ENCODE data around the gene C11orf71. TPM values are rescaled to one million over a fixed set of nuclear protein-coding genes. Genes with fewer than 3 reads are reported as not detected.

C11orf71 gene
- 3.3 TPM for polyA plus RNA-seq (2013, experiment 1 of 2)
- polyA plus RNA-seq (2013, experiment 2 of 2), result 3.0 TPM

- Histone ChIP-seq H3K4me3 (ENCODE audit: insufficient read depth in 1 of 2, low read depth in 1 of 2, low read length in 2 of 2) (peak within 1 kb of the TSS; percentile 77 to 90), H2BK120ac (ENCODE audit: low read depth, low read length) (peak within 1 kb of the TSS; percentile 55), H3K23ac (ENCODE audit: low read length in 2 of 2) (peak within 1 kb of the TSS in 1 of 2 experiments; percentile 66), H2AK5ac (ENCODE audit: low read length, severe bottlenecking) (peak within 1 kb of the TSS; percentile 72), H3K4me1 (ENCODE audit: control insufficient read depth, insufficient read depth, low read depth, low read length) (no peaks in the 10 kb centered on the region), H4K91ac (ENCODE audit: low read length) (peak within 1 kb of the TSS; percentile 97), H3K79me1 (replicated peaks; ENCODE audit: low read length, poor library complexity, severe bottlenecking) (peaks cover 3% of the 10 kb centered on the region), H3K14ac (ENCODE audit: low read length in 2 of 2) (peak within 1 kb of the TSS in 1 of 2 experiments; percentile 92), H3K9ac (ENCODE audit: low read length) (peak within 1 kb of the TSS; percentile 96), H2BK12ac (ENCODE audit: low read length in 2 of 2) (peak within 1 kb of the TSS; percentile 28 to 49), H2AFZ (ENCODE audit: low read depth, low read length) (peak within 1 kb of the TSS; percentile 8), H3K18ac (ENCODE audit: low read depth in 1 of 2, low read length in 2 of 2) (peak within 1 kb of the TSS; percentile 98 to 99), H3K27ac (ENCODE audit: low read length, poor library complexity, severe bottlenecking) (peak within 1 kb of the TSS; percentile 99), H3K4me2 (ENCODE audit: low read length, poor library complexity, severe bottlenecking) (peak within 1 kb of the TSS; percentile 61), H3K36me3 (ENCODE audit: control insufficient read depth in 1 of 2, insufficient read depth in 2 of 2, low read depth in 1 of 2, low read length in 2 of 2) (peaks cover 0 to 27% of the 10 kb centered on the region in 2 experiments), H3K9me3 (ENCODE audit: control insufficient read depth, low read length) (no peaks in the 10 kb centered on the region), H2BK15ac (ENCODE audit: low read depth, poor library complexity, severe bottlenecking) (peak within 1 kb of the TSS; percentile 93), H3K27me3 (ENCODE audit: control insufficient read depth in 1 of 2, insufficient read depth in 1 of 2, low read length in 2 of 2) (no peaks in the 10 kb centered on the region), H2BK5ac (ENCODE audit: low read depth, low read length, poor library complexity, severe bottlenecking) (peak within 1 kb of the TSS; percentile 94), H3K4ac (ENCODE audit: low read depth in 1 of 2, low read length in 2 of 2) (peak within 1 kb of the TSS; percentile 91 to 97), H4K8ac (ENCODE audit: low read length) (peak within 1 kb of the TSS; percentile 94)
- under 1% methylated on average over 65 of the region's 65 CpGs for WGBS
- DNase-seq, result peak; percentile 99
These were observed at the start of gene C11orf71, which contains the start of gene RBM7 for GRCh38 chr11:114400216-114400914. C11orf71 (minus strand) TSS chr11:114400511; CDS start chr11:114400331, 180 bp downstream. RBM7 (plus strand) TSS chr11:114400666; CDS start chr11:114400672, 6 bp downstream.

- no peaks in the 10 kb centered on the region for H3K4me1 ChIP-seq (ENCODE audit: control insufficient read depth, insufficient read depth, low read depth, low read length)
- no peak overlapping the region for H4K8ac ChIP-seq (ENCODE audit: low read length)
- H2BK5ac ChIP-seq (ENCODE audit: low read depth, low read length, poor library complexity, severe bottlenecking), result no peak overlapping the region
- H3K4me2 ChIP-seq (ENCODE audit: low read length, poor library complexity, severe bottlenecking), result no peak overlapping the region
- H3K4me3 ChIP-seq (ENCODE audit: insufficient read depth in 1 of 2, low read depth in 1 of 2, low read length in 2 of 2), result no peak overlapping the region
- peaks cover 23% of the 10 kb centered on the region for H3K79me1 ChIP-seq (replicated peaks; ENCODE audit: low read length, poor library complexity, severe bottlenecking)
- no peak overlapping the region for H3K4ac ChIP-seq (ENCODE audit: low read depth in 1 of 2, low read length in 2 of 2)
- no peak overlapping the region for H2BK120ac ChIP-seq (ENCODE audit: low read depth, low read length)
- H4K91ac ChIP-seq (ENCODE audit: low read length), result no peak overlapping the region
- H2AFZ ChIP-seq (ENCODE audit: low read depth, low read length), result no peak overlapping the region
- H3K36me3 ChIP-seq (ENCODE audit: control insufficient read depth in 1 of 2, insufficient read depth in 2 of 2, low read depth in 1 of 2, low read length in 2 of 2), result peaks cover 16 to 89% of the 10 kb centered on the region in 2 experiments
- no peak overlapping the region for H2BK15ac ChIP-seq (ENCODE audit: low read depth, poor library complexity, severe bottlenecking)
- DNase-seq, result no peak
- no peaks in the 10 kb centered on the region for H3K27me3 ChIP-seq (ENCODE audit: control insufficient read depth in 1 of 2, insufficient read depth in 1 of 2, low read length in 2 of 2)
- no peak overlapping the region for H3K9ac ChIP-seq (ENCODE audit: low read length)
- H3K27ac ChIP-seq (ENCODE audit: low read length, poor library complexity, severe bottlenecking), result no peak overlapping the region
- H3K14ac ChIP-seq (ENCODE audit: low read length in 2 of 2), result no peak overlapping the region
- H3K9me3 ChIP-seq (ENCODE audit: control insufficient read depth, low read length), result no peaks in the 10 kb centered on the region
- no peak overlapping the region for H3K18ac ChIP-seq (ENCODE audit: low read depth in 1 of 2, low read length in 2 of 2)
- WGBS, result 94% methylated on average over 6 of the region's 6 CpGs
- H3K23ac ChIP-seq (ENCODE audit: low read length in 2 of 2), result no peak overlapping the region
- no peak overlapping the region for H2AK5ac ChIP-seq (ENCODE audit: low read length, severe bottlenecking)
- H2BK12ac ChIP-seq (ENCODE audit: low read length in 2 of 2), result no peak overlapping the region
These were observed 49.5 kb upstream of the C11orf71 start for GRCh38 chr11:114449845-114450244.

GRCh38 chr11:114448749-114449482 lies 48.6 kb upstream of the C11orf71 start:
- Histone ChIP-seq H3K4ac (ENCODE audit: low read depth in 1 of 2, low read length in 2 of 2) (no peak overlapping the region), H3K23ac (ENCODE audit: low read length in 2 of 2) (no peak overlapping the region), H3K4me2 (ENCODE audit: low read length, poor library complexity, severe bottlenecking) (no peak overlapping the region), H3K4me3 (ENCODE audit: insufficient read depth in 1 of 2, low read depth in 1 of 2, low read length in 2 of 2) (no peak overlapping the region), H3K36me3 (ENCODE audit: control insufficient read depth in 1 of 2, insufficient read depth in 2 of 2, low read depth in 1 of 2, low read length in 2 of 2) (peaks cover 13 to 94% of the 10 kb centered on the region in 2 experiments), H2BK12ac (ENCODE audit: low read length in 2 of 2) (no peak overlapping the region), H3K18ac (ENCODE audit: low read depth in 1 of 2, low read length in 2 of 2) (no peak overlapping the region), H4K8ac (ENCODE audit: low read length) (no peak overlapping the region), H2BK120ac (ENCODE audit: low read depth, low read length) (no peak overlapping the region), H2AFZ (ENCODE audit: low read depth, low read length) (no peak overlapping the region), H4K91ac (ENCODE audit: low read length) (no peak overlapping the region), H3K27me3 (ENCODE audit: control insufficient read depth in 1 of 2, insufficient read depth in 1 of 2, low read length in 2 of 2) (no peaks in the 10 kb centered on the region), H3K27ac (ENCODE audit: low read length, poor library complexity, severe bottlenecking) (no peak overlapping the region), H2BK15ac (ENCODE audit: low read depth, poor library complexity, severe bottlenecking) (no peak overlapping the region), H3K14ac (ENCODE audit: low read length in 2 of 2) (no peak overlapping the region), H3K79me1 (replicated peaks; ENCODE audit: low read length, poor library complexity, severe bottlenecking) (peaks cover 21% of the 10 kb centered on the region), H2BK5ac (ENCODE audit: low read depth, low read length, poor library complexity, severe bottlenecking) (no peak overlapping the region), H3K9ac (ENCODE audit: low read length) (no peak overlapping the region), H2AK5ac (ENCODE audit: low read length, severe bottlenecking) (no peak overlapping the region), H3K9me3 (ENCODE audit: control insufficient read depth, low read length) (no peaks in the 10 kb centered on the region), H3K4me1 (ENCODE audit: control insufficient read depth, insufficient read depth, low read depth, low read length) (no peaks in the 10 kb centered on the region)
- peak; percentile 39 for DNase-seq
- 83% methylated on average over 1 of the region's 2 CpGs for WGBS

GRCh38 chr11:114447892-114448291 lies 47.6 kb upstream of the C11orf71 start:
- no peak overlapping the region for H2BK120ac ChIP-seq (ENCODE audit: low read depth, low read length)

More at GRCh38 chr11:114447892-114448291, 47.6 kb upstream of the C11orf71 start:
- Histone ChIP-seq H3K27ac (ENCODE audit: low read length, poor library complexity, severe bottlenecking) (peak overlapping the region; percentile 76), H3K27me3 (ENCODE audit: control insufficient read depth in 1 of 2, insufficient read depth in 1 of 2, low read length in 2 of 2) (no peaks in the 10 kb centered on the region), H4K91ac (ENCODE audit: low read length) (no peak overlapping the region), H3K23ac (ENCODE audit: low read length in 2 of 2) (no peak overlapping the region), H3K9ac (ENCODE audit: low read length) (peak overlapping the region; percentile 1), H3K79me1 (replicated peaks; ENCODE audit: low read length, poor library complexity, severe bottlenecking) (peaks cover 11% of the 10 kb centered on the region), H3K14ac (ENCODE audit: low read length in 2 of 2) (no peak overlapping the region), H4K8ac (ENCODE audit: low read length) (no peak overlapping the region), H2AK5ac (ENCODE audit: low read length, severe bottlenecking) (no peak overlapping the region), H3K9me3 (ENCODE audit: control insufficient read depth, low read length) (no peaks in the 10 kb centered on the region), H3K4me1 (ENCODE audit: control insufficient read depth, insufficient read depth, low read depth, low read length) (no peaks in the 10 kb centered on the region), H3K18ac (ENCODE audit: low read depth in 1 of 2, low read length in 2 of 2) (no peak overlapping the region), H3K4me3 (ENCODE audit: insufficient read depth in 1 of 2, low read depth in 1 of 2, low read length in 2 of 2) (no peak overlapping the region), H3K4me2 (ENCODE audit: low read length, poor library complexity, severe bottlenecking) (no peak overlapping the region), H2BK5ac (ENCODE audit: low read depth, low read length, poor library complexity, severe bottlenecking) (no peak overlapping the region), H3K36me3 (ENCODE audit: control insufficient read depth in 1 of 2, insufficient read depth in 2 of 2, low read depth in 1 of 2, low read length in 2 of 2) (peaks cover 7 to 88% of the 10 kb centered on the region in 2 experiments), H2AFZ (ENCODE audit: low read depth, low read length) (no peak overlapping the region), H2BK12ac (ENCODE audit: low read length in 2 of 2) (no peak overlapping the region), H3K4ac (ENCODE audit: low read depth in 1 of 2, low read length in 2 of 2) (no peak overlapping the region), H2BK15ac (ENCODE audit: low read depth, poor library complexity, severe bottlenecking) (no peak overlapping the region)
- 0% methylated on average over 1 of the region's 3 CpGs for WGBS
- peak; percentile 72 for DNase-seq
